Measurements from ENCODE around the gene NAGPA. TPM values are rescaled to one million over a fixed set of nuclear protein-coding genes. Genes with fewer than 3 reads are reported as not detected.

Gene NAGPA
- total RNA-seq, 1 experiment from 2014 or later: 12.6 TPM

DNA sequence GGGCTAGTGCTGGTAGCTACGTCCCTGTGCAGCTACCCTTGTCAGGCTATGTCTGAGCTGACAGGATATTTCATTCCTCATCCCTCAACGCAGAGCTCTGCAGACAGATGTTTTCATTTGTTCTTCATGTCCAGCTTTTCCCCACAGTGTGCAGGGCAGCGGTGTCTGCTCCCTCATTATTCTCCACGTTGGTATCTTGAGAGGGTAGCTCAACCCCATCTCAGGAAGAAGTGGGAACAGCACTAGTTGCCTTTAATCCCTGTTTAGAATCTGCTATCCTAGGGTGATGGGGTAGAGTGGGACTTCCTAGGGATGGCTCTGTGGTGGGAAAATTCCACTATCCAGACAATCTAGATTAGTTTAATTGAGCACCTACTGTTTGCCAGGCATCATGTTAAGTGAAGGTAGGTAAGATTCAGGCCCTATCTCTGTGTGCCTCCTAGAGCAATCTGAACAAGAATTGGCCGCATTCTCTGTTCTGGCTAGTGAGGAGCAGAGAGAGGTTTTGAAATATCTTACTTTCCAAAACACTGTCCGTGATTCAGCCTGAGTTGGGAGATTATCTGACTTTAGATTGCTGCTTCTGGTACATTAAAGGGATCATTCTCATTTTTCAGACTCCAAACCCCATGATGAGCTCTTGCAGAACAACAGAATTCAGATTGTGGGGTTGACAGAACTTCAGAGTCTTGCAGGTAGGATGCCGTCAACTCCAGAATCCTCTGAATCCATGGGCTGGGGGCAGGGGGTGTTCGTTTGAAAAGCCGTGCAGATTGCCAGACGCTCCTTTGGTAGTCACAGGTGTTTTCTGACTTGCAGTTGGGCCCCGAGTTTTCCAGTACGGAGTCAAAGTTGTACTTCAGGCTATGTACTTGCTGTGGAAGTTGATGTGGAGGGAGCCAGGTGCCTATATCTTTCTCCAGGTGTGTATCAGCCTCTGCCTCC, 38.9 kb upstream of the NAGPA start:
- peaks cover 26% of the 10 kb centered on the region for H3K79me2 ChIP-seq (ENCODE audit: low read length)
- H3K9me2 ChIP-seq (replicated peaks; ENCODE audit: insufficient read depth, low read length): no peaks in the 10 kb centered on the region
- H3K4me3 ChIP-seq (ENCODE audit: low read length): peak overlapping the region; percentile 80
- no peaks in the 10 kb centered on the region for H4K20me1 ChIP-seq (ENCODE audit: insufficient read depth, low read depth, low read length)
- no peak for DNase-seq
- no peaks in the 10 kb centered on the region for H3K27me3 ChIP-seq (ENCODE audit: low read length)
- H3K4me2 ChIP-seq (ENCODE audit: low read depth, low read length, poor library complexity, severe bottlenecking): peak overlapping the region; percentile 90
- H3K36me3 ChIP-seq (ENCODE audit: insufficient read depth, low read length): peaks cover 4% of the 10 kb centered on the region; the same call in 1 of the 2 replicates
- peak overlapping the region; percentile 61 for H3K27ac ChIP-seq (ENCODE audit: low read length)
- peak overlapping the region; percentile 52; the same call in 1 of the 2 replicates for H2AFZ ChIP-seq (ENCODE audit: low read length)
- no peaks in the 10 kb centered on the region for H3K9me3 ChIP-seq (ENCODE audit: low read length)
- peak overlapping the region; percentile 81 for H3K9ac ChIP-seq (ENCODE audit: low read length)
- H3K4me1 ChIP-seq (ENCODE audit: low read length): peaks cover 18% of the 10 kb centered on the region

DNA sequence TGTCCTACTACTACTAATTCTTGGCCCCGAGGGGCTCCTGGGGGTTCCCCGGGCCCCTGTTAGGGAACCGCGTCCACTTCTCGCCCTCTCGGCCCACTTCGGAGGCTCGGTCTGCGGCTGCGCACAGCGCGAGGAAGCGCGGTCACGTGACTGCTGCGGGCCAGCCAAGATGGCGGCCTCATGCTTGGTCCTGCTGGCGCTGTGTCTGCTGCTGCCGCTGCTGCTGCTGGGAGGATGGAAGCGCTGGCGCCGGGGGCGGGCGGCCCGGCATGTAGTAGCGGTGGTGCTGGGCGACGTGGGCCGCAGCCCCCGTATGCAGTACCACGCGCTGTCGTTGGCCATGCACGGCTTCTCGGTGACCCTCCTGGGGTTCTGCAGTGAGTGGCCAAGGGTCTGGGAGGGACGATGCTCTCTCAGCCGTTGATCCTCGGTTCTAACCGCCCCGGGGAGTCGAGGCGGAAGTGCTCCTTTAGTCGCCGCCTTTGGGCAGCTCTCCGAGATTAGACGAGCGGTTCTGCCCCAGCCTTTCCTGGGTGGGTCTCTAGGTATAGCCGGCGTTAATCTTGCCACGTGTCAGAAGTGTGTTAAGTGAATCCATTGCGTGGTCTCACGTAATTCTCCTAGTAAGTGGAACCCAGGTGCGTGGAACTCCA, 38.1 kb upstream of the NAGPA start, which contains the start of gene ALG1:
Gene ALG1, plus strand, starts transcription at position 163 of the 653 bp plus-strand sequence. Its CDS starts 7 bp downstream, at position 170.
- H3K4me1 ChIP-seq (ENCODE audit: low read length): peaks cover 18% of the 10 kb centered on the region
- peak within 1 kb of the TSS; percentile 90 for H3K4me2 ChIP-seq (ENCODE audit: low read depth, low read length, poor library complexity, severe bottlenecking)
- H2AFZ ChIP-seq (ENCODE audit: low read length): peak within 1 kb of the TSS; percentile 70; the same call in 1 of the 2 replicates
- peaks cover 4% of the 10 kb centered on the region; the same call in 1 of the 2 replicates for H3K36me3 ChIP-seq (ENCODE audit: insufficient read depth, low read length)
- DNase-seq: peak; percentile 97
- H3K79me2 ChIP-seq (ENCODE audit: low read length): peaks cover 26% of the 10 kb centered on the region
- no peaks in the 10 kb centered on the region for H3K27me3 ChIP-seq (ENCODE audit: low read length)
- H4K20me1 ChIP-seq (ENCODE audit: insufficient read depth, low read depth, low read length): no peaks in the 10 kb centered on the region
- peak within 1 kb of the TSS; percentile 81 for H3K9ac ChIP-seq (ENCODE audit: low read length)
- peak within 1 kb of the TSS; percentile 80 for H3K4me3 ChIP-seq (ENCODE audit: low read length)
- no peaks in the 10 kb centered on the region for H3K9me3 ChIP-seq (ENCODE audit: low read length)
- H3K9me2 ChIP-seq (replicated peaks; ENCODE audit: insufficient read depth, low read length): no peaks in the 10 kb centered on the region
- peak within 1 kb of the TSS; percentile 61 for H3K27ac ChIP-seq (ENCODE audit: low read length)

GRCh38 chr16:5071341-5071680, 37.6 kb upstream of the NAGPA start:
- Histone ChIP-seq H2AFZ (ENCODE audit: low read length) (0 out of 2 replicates have a peak overlapping the region, but pooled peaks have one; percentile 29), H3K9me3 (ENCODE audit: low read length) (no peaks in the 10 kb centered on the region), H3K4me2 (ENCODE audit: low read depth, low read length, poor library complexity, severe bottlenecking) (peak overlapping the region; percentile 90), H3K27me3 (ENCODE audit: low read length) (no peaks in the 10 kb centered on the region), H3K9me2 (replicated peaks; ENCODE audit: insufficient read depth, low read length) (no peaks in the 10 kb centered on the region), H3K79me2 (ENCODE audit: low read length) (peaks cover 26% of the 10 kb centered on the region), H4K20me1 (ENCODE audit: insufficient read depth, low read depth, low read length) (no peaks in the 10 kb centered on the region), H3K36me3 (ENCODE audit: insufficient read depth, low read length) (peaks cover 4% of the 10 kb centered on the region; the same call in 1 of the 2 replicates), H3K4me1 (ENCODE audit: low read length) (peaks cover 18% of the 10 kb centered on the region), H3K9ac (ENCODE audit: low read length) (peak overlapping the region; percentile 81), H3K27ac (ENCODE audit: low read length) (peak overlapping the region; percentile 61; the same call in 1 of the 2 replicates), H3K4me3 (ENCODE audit: low read length) (peak overlapping the region; percentile 80)
- DNase-seq: no peak

GRCh38 chr16:5070431-5071186, 36.9 kb upstream of the NAGPA start:
- no peak overlapping the region for H3K9ac ChIP-seq (ENCODE audit: low read length)
- H3K79me2 ChIP-seq (ENCODE audit: low read length): peaks cover 26% of the 10 kb centered on the region
- no peaks in the 10 kb centered on the region for H3K9me2 ChIP-seq (replicated peaks; ENCODE audit: insufficient read depth, low read length)
- no peaks in the 10 kb centered on the region for H3K9me3 ChIP-seq (ENCODE audit: low read length)
- H3K27me3 ChIP-seq (ENCODE audit: low read length): no peaks in the 10 kb centered on the region
- H2AFZ ChIP-seq (ENCODE audit: low read length): 0 out of 2 replicates have a peak overlapping the region, but pooled peaks have one; percentile 70
- peaks cover 18% of the 10 kb centered on the region for H3K4me1 ChIP-seq (ENCODE audit: low read length)
- no peak for DNase-seq
- no peak overlapping the region for H3K4me2 ChIP-seq (ENCODE audit: low read depth, low read length, poor library complexity, severe bottlenecking)
- H4K20me1 ChIP-seq (ENCODE audit: insufficient read depth, low read depth, low read length): no peaks in the 10 kb centered on the region
- no peak overlapping the region for H3K4me3 ChIP-seq (ENCODE audit: low read length)
- H3K36me3 ChIP-seq (ENCODE audit: insufficient read depth, low read length): peaks cover 4% of the 10 kb centered on the region; the same call in 1 of the 2 replicates
- no peak overlapping the region for H3K27ac ChIP-seq (ENCODE audit: low read length)

DNA sequence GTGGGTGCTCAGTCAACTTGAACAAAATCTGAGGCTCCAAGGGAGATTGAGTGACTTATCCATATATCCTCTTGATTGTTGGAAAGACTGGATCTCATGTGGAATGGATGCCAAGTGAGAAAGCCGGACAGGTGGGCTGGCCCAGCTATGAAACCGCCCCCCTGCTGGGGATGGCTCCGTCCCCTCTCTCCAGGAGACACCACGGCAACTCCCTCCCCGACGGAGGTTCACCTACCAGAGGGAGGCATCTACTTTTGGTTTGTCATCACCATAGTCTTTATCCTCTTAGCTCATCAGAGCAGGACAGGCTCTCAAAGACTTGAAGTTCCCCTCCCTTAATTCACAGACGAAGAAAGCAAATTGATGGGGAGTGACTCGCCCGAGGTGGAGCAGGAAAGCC, 36.1 kb upstream of the NAGPA start:
- Histone ChIP-seq H3K4me2 (ENCODE audit: low read depth, low read length, poor library complexity, severe bottlenecking) (no peak overlapping the region), H3K9ac (ENCODE audit: low read length) (no peak overlapping the region)

DNA sequence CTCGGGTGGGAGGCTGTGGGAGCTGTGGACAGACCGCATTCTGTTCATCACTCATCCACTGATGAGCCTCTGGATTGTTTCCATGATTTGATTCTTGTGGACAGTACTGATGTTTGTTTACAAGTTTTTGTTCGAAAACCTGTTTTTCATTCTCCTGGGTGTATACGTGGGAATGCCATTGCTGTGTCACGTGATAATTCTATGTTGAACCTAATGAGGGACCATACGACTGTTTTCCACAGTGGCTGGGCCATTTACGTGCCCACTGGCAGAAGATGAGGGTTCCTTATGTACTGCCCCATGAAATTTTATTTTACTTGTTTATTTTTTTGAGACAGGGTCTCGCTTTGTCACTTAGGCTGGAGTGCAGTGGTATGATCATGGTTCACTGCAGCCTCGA, 35.3 kb upstream of the NAGPA start:
- H3K9me2 ChIP-seq (replicated peaks; ENCODE audit: insufficient read depth, low read length): no peaks in the 10 kb centered on the region
- DNase-seq: no peak
- no peaks in the 10 kb centered on the region for H3K9me3 ChIP-seq (ENCODE audit: low read length)
- H3K9ac ChIP-seq (ENCODE audit: low read length): no peak overlapping the region
- H3K4me3 ChIP-seq (ENCODE audit: low read length): no peak overlapping the region
- H3K27ac ChIP-seq (ENCODE audit: low read length): no peak overlapping the region
- H3K4me1 ChIP-seq (ENCODE audit: low read length): peaks cover 18% of the 10 kb centered on the region
- no peak overlapping the region for H3K4me2 ChIP-seq (ENCODE audit: low read depth, low read length, poor library complexity, severe bottlenecking)
- H4K20me1 ChIP-seq (ENCODE audit: insufficient read depth, low read depth, low read length): no peaks in the 10 kb centered on the region
- no peak overlapping the region for H2AFZ ChIP-seq (ENCODE audit: low read length)
- H3K79me2 ChIP-seq (ENCODE audit: low read length): peaks cover 18% of the 10 kb centered on the region
- H3K27me3 ChIP-seq (ENCODE audit: low read length): no peaks in the 10 kb centered on the region
- H3K36me3 ChIP-seq (ENCODE audit: insufficient read depth, low read length): no peaks in the 10 kb centered on the region

More for the DNA sequence above, 36.1 kb upstream of the NAGPA start:
- Histone ChIP-seq H3K79me2 (ENCODE audit: low read length) (peaks cover 26% of the 10 kb centered on the region), H3K36me3 (ENCODE audit: insufficient read depth, low read length) (no peaks in the 10 kb centered on the region), H3K4me1 (ENCODE audit: low read length) (peaks cover 18% of the 10 kb centered on the region), H3K27ac (ENCODE audit: low read length) (no peak overlapping the region), H2AFZ (ENCODE audit: low read length) (no peak overlapping the region), H3K4me3 (ENCODE audit: low read length) (no peak overlapping the region), H3K27me3 (ENCODE audit: low read length) (no peaks in the 10 kb centered on the region), H3K9me2 (replicated peaks; ENCODE audit: insufficient read depth, low read length) (no peaks in the 10 kb centered on the region), H4K20me1 (ENCODE audit: insufficient read depth, low read depth, low read length) (no peaks in the 10 kb centered on the region), H3K9me3 (ENCODE audit: low read length) (no peaks in the 10 kb centered on the region)
- DNase-seq: no peak

DNA sequence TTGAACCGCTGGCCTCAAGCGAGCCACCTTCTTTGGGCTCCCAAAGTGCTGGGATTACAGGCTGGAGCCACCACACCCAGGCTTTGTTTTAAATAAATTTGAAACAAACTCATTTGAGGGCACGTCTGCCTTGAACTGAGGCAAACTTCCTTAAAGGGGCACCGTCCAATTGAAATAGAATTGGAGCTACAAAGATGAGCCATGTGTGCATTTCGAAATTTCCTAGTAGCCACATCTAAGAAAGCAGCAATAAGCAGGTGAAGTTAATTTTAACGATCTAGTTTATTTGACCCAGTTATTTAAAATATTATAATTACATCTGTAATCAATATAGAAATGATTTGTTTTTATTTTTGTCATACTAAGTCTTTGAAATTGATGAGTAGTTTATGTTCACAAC, 32.8 kb upstream of the NAGPA start:
- no peaks in the 10 kb centered on the region for H3K79me2 ChIP-seq (ENCODE audit: low read length)
- H3K27ac ChIP-seq (ENCODE audit: low read length): no peak overlapping the region
- no peak overlapping the region for H2AFZ ChIP-seq (ENCODE audit: low read length)
- H3K9me3 ChIP-seq (ENCODE audit: low read length): no peaks in the 10 kb centered on the region
- H3K9me2 ChIP-seq (replicated peaks; ENCODE audit: insufficient read depth, low read length): no peaks in the 10 kb centered on the region
- no peak overlapping the region for H3K9ac ChIP-seq (ENCODE audit: low read length)
- no peak overlapping the region for H3K4me3 ChIP-seq (ENCODE audit: low read length)
- no peaks in the 10 kb centered on the region for H3K36me3 ChIP-seq (ENCODE audit: insufficient read depth, low read length)
- no peak overlapping the region for H3K4me2 ChIP-seq (ENCODE audit: low read depth, low read length, poor library complexity, severe bottlenecking)
- DNase-seq: no peak
- H4K20me1 ChIP-seq (ENCODE audit: insufficient read depth, low read depth, low read length): no peaks in the 10 kb centered on the region
- H3K27me3 ChIP-seq (ENCODE audit: low read length): no peaks in the 10 kb centered on the region
- peaks cover 11% of the 10 kb centered on the region for H3K4me1 ChIP-seq (ENCODE audit: low read length)
